Activated naive CD8-positive, alpha-beta T cell treated with anti-CD3 and anti-CD28 coated beads, Interleukin-2, amount 50 U/mL, for 24 hours (primary cell): ENCODE data around the gene AGPAT1.

ENCODE experiments used
- ATAC-seq: fragments of 150-1000 bp; cut with Tn5 transposase; one replicate; pipeline ENCODE4 v1.10.0; 2021
- DNase-seq: peaks from one replicate; pipeline ENCODE4 v3.0.0; 2021
- H3K27ac Mint-ChIP-seq: one replicate; pipeline ENCODE4 v1.8.0; 2021; ENCODE audit warnings: mild to moderate bottlenecking, mixed read lengths
- H3K27me3 Mint-ChIP-seq: one replicate; pipeline ENCODE4 v1.8.0; 2021; ENCODE audit warnings: mixed read lengths
- H3K36me3 Mint-ChIP-seq: one replicate; pipeline ENCODE4 v1.8.0; 2021; ENCODE audit warnings: low read depth, mixed read lengths
- H3K4me1 Mint-ChIP-seq: one replicate; pipeline ENCODE4 v1.8.0; 2021; ENCODE audit warnings: mixed read lengths
- H3K4me3 Mint-ChIP-seq: one replicate; pipeline ENCODE4 v1.8.0; 2021; ENCODE audit warnings: mild to moderate bottlenecking, moderate library complexity, mixed read lengths
- H3K9me3 Mint-ChIP-seq: one replicate; pipeline ENCODE4 v1.8.0; 2021; ENCODE audit warnings: mixed read lengths

The AGPAT1 gene

GRCh38 chr6:32174416-32174815, 1.5 kb downstream of the AGPAT1 start:
- DNase-seq, result no peak
- no peak for ATAC-seq
- Mint-ChIP-seq H3K4me1 (peaks cover 61% of the 10 kb centered on the region), H3K36me3 (peaks cover 18% of the 10 kb centered on the region), H3K27ac (peak overlapping the region; percentile 3), H3K9me3 (no peaks in the 10 kb centered on the region), H3K4me3 (peak overlapping the region; percentile 96), H3K27me3 (no peaks in the 10 kb centered on the region)

- H3K4me3 Mint-ChIP-seq, result no peak overlapping the region
- ATAC-seq (no peak), DNase-seq (no peak)
- peaks cover 15% of the 10 kb centered on the region for H3K36me3 Mint-ChIP-seq
- H3K9me3 Mint-ChIP-seq, result no peaks in the 10 kb centered on the region
- no peaks in the 10 kb centered on the region for H3K27me3 Mint-ChIP-seq
- peak overlapping the region; percentile 3 for H3K27ac Mint-ChIP-seq
- peaks cover 50% of the 10 kb centered on the region for H3K4me1 Mint-ChIP-seq
Observed at GRCh38 chr6:32173051-32173727, 2.7 kb downstream of the AGPAT1 start.

GRCh38 chr6:32171234-32171633, 4.7 kb downstream of the AGPAT1 start:
- no peaks in the 10 kb centered on the region for H3K9me3 Mint-ChIP-seq
- no peak for ATAC-seq
- DNase-seq, result no peak
- H3K27ac Mint-ChIP-seq, result no peak overlapping the region
- H3K4me1 Mint-ChIP-seq, result peaks cover 31% of the 10 kb centered on the region
- no peak overlapping the region for H3K4me3 Mint-ChIP-seq
- no peaks in the 10 kb centered on the region for H3K27me3 Mint-ChIP-seq
- H3K36me3 Mint-ChIP-seq, result peaks cover 15% of the 10 kb centered on the region

GRCh38 chr6:32170294-32170693, 5.6 kb downstream of the AGPAT1 start:
- H3K4me1 Mint-ChIP-seq, result peaks cover 28% of the 10 kb centered on the region
- H3K4me3 Mint-ChIP-seq, result no peak overlapping the region
- ATAC-seq (no peak), DNase-seq (no peak)
- H3K36me3 Mint-ChIP-seq, result peaks cover 15% of the 10 kb centered on the region
- H3K9me3 Mint-ChIP-seq, result no peaks in the 10 kb centered on the region
- peak overlapping the region; percentile 20 for H3K27ac Mint-ChIP-seq
- H3K27me3 Mint-ChIP-seq, result no peaks in the 10 kb centered on the region

GRCh38 chr6:32168807-32169591, 6.9 kb downstream of the AGPAT1 start:
- DNase-seq (no peak), ATAC-seq (no peak)
- H3K9me3 Mint-ChIP-seq, result no peaks in the 10 kb centered on the region
- H3K4me3 Mint-ChIP-seq, result no peak overlapping the region
- H3K27ac Mint-ChIP-seq, result no peak overlapping the region
- no peaks in the 10 kb centered on the region for H3K27me3 Mint-ChIP-seq
- peaks cover 15% of the 10 kb centered on the region for H3K4me1 Mint-ChIP-seq
- peaks cover 18% of the 10 kb centered on the region for H3K36me3 Mint-ChIP-seq

- Mint-ChIP-seq H3K27me3 (no peaks in the 10 kb centered on the region), H3K27ac (no peak overlapping the region), H3K4me1 (peaks cover 8% of the 10 kb centered on the region), H3K9me3 (no peaks in the 10 kb centered on the region), H3K4me3 (no peak overlapping the region), H3K36me3 (peaks cover 18% of the 10 kb centered on the region)
- DNase-seq (no peak), ATAC-seq (no peak)
Observed at GRCh38 chr6:32168350-32168749, 7.5 kb downstream of the AGPAT1 start.

- H3K27ac Mint-ChIP-seq, result no peak overlapping the region
Observed at GRCh38 chr6:32167761-32168262, 8.1 kb downstream of the AGPAT1 start.

GRCh38 chr6:32167154-32167760, 8.6 kb downstream of the AGPAT1 start:
- no peak overlapping the region for H3K27ac Mint-ChIP-seq
- no peak for ATAC-seq

More at GRCh38 chr6:32167761-32168262, 8.1 kb downstream of the AGPAT1 start:
- no peaks in the 10 kb centered on the region for H3K9me3 Mint-ChIP-seq
- no peak overlapping the region for H3K4me3 Mint-ChIP-seq
- ATAC-seq (no peak), DNase-seq (no peak)
- peaks cover 3% of the 10 kb centered on the region for H3K4me1 Mint-ChIP-seq
- H3K27me3 Mint-ChIP-seq, result no peaks in the 10 kb centered on the region
- H3K36me3 Mint-ChIP-seq, result peaks cover 20% of the 10 kb centered on the region

GRCh38 chr6:32166411-32167061, 9.3 kb downstream of the AGPAT1 start:
- Mint-ChIP-seq H3K4me1 (no peaks in the 10 kb centered on the region), H3K4me3 (no peak overlapping the region), H3K9me3 (no peaks in the 10 kb centered on the region), H3K36me3 (peaks cover 24% of the 10 kb centered on the region), H3K27ac (no peak overlapping the region), H3K27me3 (no peaks in the 10 kb centered on the region)
- ATAC-seq (peak; percentile 16), DNase-seq (no peak)

More at GRCh38 chr6:32167154-32167760, 8.6 kb downstream of the AGPAT1 start:
- DNase-seq, result no peak
- peaks cover 24% of the 10 kb centered on the region for H3K36me3 Mint-ChIP-seq
- no peaks in the 10 kb centered on the region for H3K4me1 Mint-ChIP-seq
- H3K4me3 Mint-ChIP-seq, result no peak overlapping the region
- H3K27me3 Mint-ChIP-seq, result no peaks in the 10 kb centered on the region
- H3K9me3 Mint-ChIP-seq, result no peaks in the 10 kb centered on the region

GRCh38 chr6:32164295-32164694, 11.6 kb downstream of the AGPAT1 start, which contains the start of gene EGFL8:
Gene EGFL8, plus strand, starts transcription at chr6:32164595. Its CDS starts 1,571 bp downstream, at chr6:32166166.
- ATAC-seq, result no peak
- H3K27ac Mint-ChIP-seq, result no peak within 1 kb of the TSS
- H3K4me3 Mint-ChIP-seq, result no peak within 1 kb of the TSS
- no peak for DNase-seq
- H3K4me1 Mint-ChIP-seq, result no peaks in the 10 kb centered on the region
- peaks cover 17% of the 10 kb centered on the region for H3K36me3 Mint-ChIP-seq
- no peaks in the 10 kb centered on the region for H3K9me3 Mint-ChIP-seq
- no peaks in the 10 kb centered on the region for H3K27me3 Mint-ChIP-seq

- no peak overlapping the region for H3K27ac Mint-ChIP-seq
- ATAC-seq, result no peak
- H3K9me3 Mint-ChIP-seq, result no peaks in the 10 kb centered on the region
- no peaks in the 10 kb centered on the region for H3K4me1 Mint-ChIP-seq
- H3K27me3 Mint-ChIP-seq, result no peaks in the 10 kb centered on the region
- no peak overlapping the region for H3K4me3 Mint-ChIP-seq
- no peak for DNase-seq
- H3K36me3 Mint-ChIP-seq, result peaks cover 17% of the 10 kb centered on the region
Observed at GRCh38 chr6:32163559-32164258, 12.2 kb downstream of the AGPAT1 start.

- ATAC-seq (no peak), DNase-seq (no peak)
- Mint-ChIP-seq H3K4me3 (no peak overlapping the region), H3K27me3 (no peaks in the 10 kb centered on the region), H3K36me3 (peaks cover 20% of the 10 kb centered on the region), H3K27ac (no peak overlapping the region), H3K4me1 (peaks cover 23% of the 10 kb centered on the region), H3K9me3 (no peaks in the 10 kb centered on the region)
Observed at GRCh38 chr6:32158052-32158451, 17.8 kb downstream of the AGPAT1 start.

GRCh38 chr6:32156891-32157290, 19.0 kb downstream of the AGPAT1 start:
- H3K9me3 Mint-ChIP-seq, result no peaks in the 10 kb centered on the region
- H3K27ac Mint-ChIP-seq, result no peak overlapping the region
- ATAC-seq (no peak), DNase-seq (no peak)
- no peaks in the 10 kb centered on the region for H3K27me3 Mint-ChIP-seq
- no peak overlapping the region for H3K4me3 Mint-ChIP-seq
- H3K4me1 Mint-ChIP-seq, result peaks cover 34% of the 10 kb centered on the region
- H3K36me3 Mint-ChIP-seq, result peaks cover 16% of the 10 kb centered on the region
